Suppressor macrophage treated with lipopolysaccharide for 4 hours (primary cell): ENCODE results near the gene MED12L.
"Not testable (repeated sequence)": the region's sequence is repeated elsewhere in the genome, so short reads cannot be mapped to it uniquely, and the experiment has no call there.

Source experiments
- DNase-seq: peaks from one replicate; pipeline ENCODE4 v3.0.0-alpha.2; 2020

The MED12L gene

GRCh38 chr3:151085227-151085888 is at the start of gene MED12L:
MED12L (plus strand) TSS chr3:151085664; CDS start chr3:151086927, 1,263 bp downstream.
- peak; percentile 71 for DNase-seq

- no peak for DNase-seq
Measured at GRCh38 chr3:151037746-151038477, 47.6 kb upstream of the MED12L start.

- no peak for DNase-seq
Measured at GRCh38 chr3:151044706-151045105, 40.8 kb upstream of the MED12L start.

- DNase-seq = no peak
Measured at GRCh38 chr3:151047636-151048035, 37.8 kb upstream of the MED12L start.

GRCh38 chr3:151051533-151051932 is 33.9 kb upstream of the MED12L start:
- no peak for DNase-seq

GRCh38 chr3:151052346-151052745 is 33.1 kb upstream of the MED12L start:
- no peak for DNase-seq

GRCh38 chr3:151052756-151053155 is 32.7 kb upstream of the MED12L start:
- no peak for DNase-seq

- no peak for DNase-seq
Measured at GRCh38 chr3:151058740-151059139, 26.7 kb upstream of the MED12L start.

GRCh38 chr3:151062611-151063010 is 22.9 kb upstream of the MED12L start:
- DNase-seq = no peak

GRCh38 chr3:151067158-151067557 is 18.3 kb upstream of the MED12L start:
- DNase-seq = peak; percentile 43

GRCh38 chr3:151072842-151073241 is 12.6 kb upstream of the MED12L start:
- DNase-seq = not testable (repeated sequence)

GRCh38 chr3:151074256-151074655 is 11.2 kb upstream of the MED12L start:
- no peak for DNase-seq

- DNase-seq = no peak
Measured at GRCh38 chr3:151075869-151076562, 9.4 kb upstream of the MED12L start.

- DNase-seq = no peak
Measured at GRCh38 chr3:151076626-151077025, 8.8 kb upstream of the MED12L start.

GRCh38 chr3:151081082-151081481 is 4.4 kb upstream of the MED12L start:
- not testable (repeated sequence) for DNase-seq

- DNase-seq = no peak
Measured at GRCh38 chr3:151082880-151083838, 2.3 kb upstream of the MED12L start.

- no peak for DNase-seq
Measured at GRCh38 chr3:151084893-151085226, 604 bp upstream of the MED12L start.

- no peak for DNase-seq
Measured at GRCh38 chr3:151085889-151086483, 522 bp downstream of the MED12L start.

GRCh38 chr3:151086484-151087456 is 1.3 kb downstream of the MED12L start:
- DNase-seq = peak; percentile 77

GRCh38 chr3:151087648-151088047 is 2.2 kb downstream of the MED12L start:
- no peak for DNase-seq

- DNase-seq = no peak
Measured at GRCh38 chr3:151091685-151092345, 6.4 kb downstream of the MED12L start.
